ENCODE results near the gene THUMPD2.

Gene THUMPD2

DNA sequence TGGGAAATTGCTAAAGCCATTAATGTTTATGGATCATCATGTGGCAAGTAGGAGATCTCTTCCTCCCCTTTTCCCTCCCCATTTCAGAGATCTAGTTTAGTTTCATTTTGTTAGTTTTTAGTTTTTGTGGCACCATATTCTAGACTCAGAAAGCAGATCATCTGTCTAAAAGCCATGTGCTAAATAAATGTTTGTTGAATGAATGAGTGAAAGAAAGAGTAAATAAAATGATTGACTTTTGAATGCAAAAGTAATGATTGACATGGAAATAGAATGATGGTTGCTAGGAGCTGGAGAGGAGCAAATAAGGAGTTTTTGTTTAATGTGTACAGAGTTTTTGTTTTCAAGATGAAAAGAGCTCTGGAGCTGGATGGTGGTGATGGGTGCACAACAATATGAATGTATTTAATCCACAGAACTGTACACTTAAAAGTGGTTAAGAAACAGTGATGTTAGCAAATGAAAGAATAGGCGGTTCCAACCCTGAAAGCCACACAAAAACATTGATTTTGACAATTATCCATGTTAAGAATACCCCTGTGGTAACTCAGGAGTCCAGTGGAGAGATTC is 89.7 kb downstream of the THUMPD2 start:
- CTCF ChIA-PET, result interaction anchor here (1.6 kb wide), 1 partner anchor 95 kb away, joined by 3 read pairs; no protein-coding TSS in a partner anchor
- H3K4me3 ChIP-seq (ENCODE audit: low read depth, low read length), result no peak overlapping the region
- no peak for DNase-seq (ENCODE audit: low read depth, low spot score)
- POLR2A ChIA-PET, result no interaction called here
- no peak for TF ChIP-seq CTCF (IDR thresholded peaks at IDR 0.05; ENCODE audit: insufficient read depth, low read length, missing control alignments)

DNA sequence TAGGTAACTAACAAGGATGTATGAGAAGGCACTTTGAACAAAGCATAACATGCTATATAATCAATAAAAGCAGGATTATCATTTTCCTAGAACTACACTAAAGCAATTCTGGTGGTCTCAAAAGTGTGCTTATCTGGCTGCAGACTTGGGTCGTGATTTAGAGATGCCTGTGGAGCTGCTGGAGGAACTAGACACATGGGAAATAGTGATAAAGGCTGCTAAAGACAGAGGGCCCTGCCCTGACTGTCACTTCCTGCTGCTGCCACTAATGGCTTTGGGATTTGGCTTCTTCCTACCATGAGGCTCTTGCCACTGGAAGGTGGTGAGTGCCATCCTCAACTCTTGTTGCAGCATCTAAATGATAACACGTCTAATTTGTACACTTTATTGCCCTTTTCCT is 90.9 kb downstream of the THUMPD2 start:
- CTCF ChIA-PET, result interaction anchor here (1.1 to 1.6 kb wide), 2 partner anchors 8 to 94 kb away, joined by 3 read pairs; no protein-coding TSS in a partner anchor
- POLR2A ChIA-PET, result no interaction called here
- DNase-seq (ENCODE audit: low read depth, low spot score), result no peak
- TF ChIP-seq CTCF (IDR thresholded peaks at IDR 0.05; ENCODE audit: insufficient read depth, low read length, missing control alignments), result no peak
- H3K4me3 ChIP-seq (ENCODE audit: low read depth, low read length), result no peak overlapping the region

- ChIA-PET POLR2A (no interaction called here), CTCF (interaction anchor here (0.8 to 1.6 kb wide), 2 partner anchors 10 to 11 kb away, joined by 3 to 4 read pairs; no protein-coding TSS in a partner anchor)
- no peak for DNase-seq (ENCODE audit: low read depth, low spot score)
- H3K4me3 ChIP-seq (ENCODE audit: low read depth, low read length), result no peak overlapping the region
- TF ChIP-seq CTCF (IDR thresholded peaks at IDR 0.05; ENCODE audit: insufficient read depth, low read length, missing control alignments), result no peak
Measured at GRCh38 chr2:39686456-39686855, 92.6 kb downstream of the THUMPD2 start.
